AG04449 (cell line): ENCODE measurements around the gene INPP5D.
"Not testable (repeated sequence)": the region's sequence is repeated elsewhere in the genome, so short reads cannot be mapped to it uniquely, and the experiment has no call there.

Source experiments
- CTCF ChIA-PET: fragments of 350-600 bp; formaldehyde crosslinking; extraction: SDS; loops from one replicate; lab custom pipeline; 2021; ENCODE audit warnings: antibody characterized with exemption; lab: Yijun Ruan, JAX
- POLR2A ChIA-PET: fragments of 400-600, 350-600 bp; formaldehyde crosslinking; extraction: SDS; loops from one replicate; lab custom pipeline; 2020; ENCODE audit warnings: antibody characterized with exemption, inconsistent platforms; lab: Yijun Ruan, JAX
- DNase-seq: peaks from one replicate; pipeline ENCODE4 v3.0.0-alpha.2; 2010; ENCODE audit warnings: low read depth, low spot score
- H3K4me3 ChIP-seq: 2 replicates; pipeline ENCODE4 v1.5.1; 2011; ENCODE audit warnings: low read depth, mild to moderate bottlenecking, control low read depth, low read length
- CTCF ChIP-seq: IDR thresholded peaks from one replicate; pipeline ENCODE4 v1.5.1; 2011; ENCODE audit warnings: mild to moderate bottlenecking, moderate library complexity, low read length, control low read depth, inconsistent platforms; ENCODE audit not compliant: insufficient read depth; ENCODE audit errors: missing control alignments

INPP5D gene

GRCh38 chr2:233062451-233062850 lies 2.3 kb downstream of the INPP5D start:
- no peak for TF ChIP-seq CTCF
- ChIA-PET POLR2A (no interaction called here), CTCF (interaction anchor here (3.6 kb wide), 1 partner anchor 209 kb away, joined by 15 read pairs; no protein-coding TSS in a partner anchor)
- no peak overlapping the region for H3K4me3 ChIP-seq
- no peak for DNase-seq

- no peak for DNase-seq
- ChIA-PET POLR2A (no interaction called here), CTCF (no interaction called here)
- no peak overlapping the region for H3K4me3 ChIP-seq
- no peak for TF ChIP-seq CTCF
Measured at GRCh38 chr2:233062946-233063268, 2.8 kb downstream of the INPP5D start.

GRCh38 chr2:233063269-233063975 lies 3.3 kb downstream of the INPP5D start:
- H3K4me3 ChIP-seq, result no peak overlapping the region
- no peak for TF ChIP-seq CTCF
- DNase-seq, result no peak
- ChIA-PET CTCF (interaction anchor here (1.8 kb wide), 1 partner anchor 9 kb away, joined by 12 read pairs; no protein-coding TSS in a partner anchor), POLR2A (no interaction called here)

GRCh38 chr2:233063976-233064411 lies 3.9 kb downstream of the INPP5D start:
- DNase-seq, result no peak
- CTCF ChIA-PET, result interaction anchor here (0.5 to 1.8 kb wide), 3 partner anchors 10 to 211 kb away, joined by 3 to 12 read pairs (median 3); no protein-coding TSS in a partner anchor
- no peak overlapping the region for H3K4me3 ChIP-seq
- no peak for TF ChIP-seq CTCF
- POLR2A ChIA-PET, result no interaction called here

- H3K4me3 ChIP-seq, result no peak overlapping the region
- no peak for TF ChIP-seq CTCF
- ChIA-PET POLR2A (no interaction called here), CTCF (interaction anchor here (0.5 to 1.8 kb wide), 3 partner anchors 11 to 211 kb away, joined by 3 to 12 read pairs (median 3); no protein-coding TSS in a partner anchor)
- DNase-seq, result no peak
Measured at GRCh38 chr2:233064530-233065199, 4.5 kb downstream of the INPP5D start.

GRCh38 chr2:233065200-233065589 lies 5.1 kb downstream of the INPP5D start:
- CTCF ChIA-PET, result interaction anchor here (1.1 to 1.8 kb wide), 2 partner anchors 11 kb away, joined by 7 to 12 read pairs; no protein-coding TSS in a partner anchor
- POLR2A ChIA-PET, DNase-seq, H3K4me3 ChIP-seq: not testable (repeated sequence)
